SK-N-SH (cell line): ENCODE data around the gene AMDHD1. TPM values are rescaled to one million over a fixed set of nuclear protein-coding genes. Genes with fewer than 3 reads are reported as not detected.

ENCODE experiments used
- CTCF ChIA-PET: fragments of 300-600, 350-600 bp; formaldehyde crosslinking; extraction: SDS; loops from one replicate; lab custom pipeline; 2021; lab: Yijun Ruan, JAX
- POLR2A ChIA-PET: fragments of 350-600 bp; sonication (Branson Sonifier 250); formaldehyde crosslinking; extraction: SDS; loops from one replicate; lab custom pipeline; 2020; ENCODE audit warnings: antibody characterized with exemption, inconsistent platforms; lab: Yijun Ruan, JAX
- DNase-seq: peaks from one replicate; pipeline ENCODE4 v3.0.0; 2012
- H2AFZ ChIP-seq: fragments of 200-600 bp; sonication (generic); 2 replicates; pipeline ENCODE4 v1.8.1; 2016; ENCODE audit warnings: antibody characterized with exemption, mild to moderate bottlenecking, low read depth
- H3F3A ChIP-seq: fragments of 200-600 bp; sonication (generic); replicated peaks from 2 replicates; pipeline ENCODE3; 2016; ENCODE audit warnings: antibody characterized with exemption, mild to moderate bottlenecking; ENCODE audit not compliant: insufficient read depth
- H3K27ac ChIP-seq, 2 experiments: fragments of 200-500 bp in 1 of 2; fragments of 200-600 bp in 1 of 2; sonication (Bioruptor generic) in 1 of 2; sonication (generic), shearing (Covaris generic) in 1 of 2; 2 replicates each; pipeline versions ENCODE4 v1.5.1 to v1.6.1; 2014 to 2016; ENCODE audit warnings: low read depth in 2 of 2, inconsistent platforms in 1 of 2, low read length in 1 of 2, mild to moderate bottlenecking in 1 of 2, mixed read lengths in 1 of 2
- H3K27me3 ChIP-seq: fragments of 200-600 bp; sonication (generic), shearing (Covaris generic); 2 replicates; pipeline ENCODE4 v1.6.1; 2016; ENCODE audit warnings: mixed run types; ENCODE audit not compliant: insufficient read depth
- H3K36me3 ChIP-seq, 2 experiments: fragments of 200-500 bp in 1 of 2; fragments of 200-600 bp in 1 of 2; sonication (Bioruptor generic) in 1 of 2; sonication (generic) in 1 of 2; replicated peaks in 1 of 2; 2 replicates each; pipeline versions ENCODE3 to v1.5.1; 2014 to 2016; ENCODE audit warnings: low read length in 1 of 2, mild to moderate bottlenecking in 1 of 2; ENCODE audit not compliant: insufficient read depth in 2 of 2, control insufficient read depth in 1 of 2
- H3K4me1 ChIP-seq, 2 experiments: fragments of 200-500 bp in 1 of 2; fragments of 200-600 bp in 1 of 2; sonication (Bioruptor generic) in 1 of 2; sonication (generic), shearing (Covaris generic) in 1 of 2; 2 replicates each; pipeline versions ENCODE4 v1.5.1 to v1.6.1; 2014 to 2016; ENCODE audit warnings: low read depth in 1 of 2, low read length in 1 of 2, mixed run types in 1 of 2; ENCODE audit not compliant: insufficient read depth in 2 of 2, control insufficient read depth in 1 of 2
- H3K4me2 ChIP-seq: fragments of 200-600 bp; sonication (generic), shearing (Covaris generic); 2 replicates; pipeline ENCODE4 v1.6.1; 2017; ENCODE audit warnings: mixed run types
- H3K4me3 ChIP-seq, 2 experiments: fragments of 200-500 bp in 1 of 2; fragments of 200-600 bp in 1 of 2; sonication (Bioruptor generic) in 1 of 2; sonication (generic), shearing (Covaris generic) in 1 of 2; 2 replicates each; pipeline versions ENCODE4 v1.5.1 to v1.8.1; 2014 to 2016; ENCODE audit warnings: low read depth in 2 of 2, inconsistent platforms in 1 of 2, low read length in 1 of 2, mild to moderate bottlenecking in 1 of 2, mixed read lengths in 1 of 2, moderate library complexity in 1 of 2
- H3K79me2 ChIP-seq: fragments of 200-600 bp; sonication (generic); 2 replicates; pipeline ENCODE4 v1.8.1; 2017; ENCODE audit warnings: mild to moderate bottlenecking; ENCODE audit not compliant: insufficient read depth
- H3K9ac ChIP-seq: fragments of 200-600 bp; sonication (generic); 2 replicates; pipeline ENCODE4 v1.6.1; 2017; ENCODE audit warnings: mixed run types
- H3K9me2 ChIP-seq: fragments of 200-600 bp; sonication (generic); 2 replicates; pipeline ENCODE4 v1.6.1; 2017; ENCODE audit warnings: mixed run types
- H3K9me3 ChIP-seq: fragments of 200-600 bp; sonication (generic); 2 replicates; pipeline ENCODE4 v1.6.1; 2017; ENCODE audit warnings: mixed run types, mild to moderate bottlenecking, moderate library complexity
- H4K20me1 ChIP-seq: fragments of 200-600 bp; sonication (generic); 2 replicates; pipeline ENCODE4 v1.6.1; 2017; ENCODE audit warnings: mild to moderate bottlenecking, mixed run types; ENCODE audit not compliant: insufficient read depth
- CHD2 ChIP-seq: fragments of 150-350 bp; IDR thresholded peaks from 2 replicates; pipeline ENCODE4 v1.6.1; 2018; ENCODE audit warnings: low read length; ENCODE audit not compliant: partially characterized antibody
- ELF1 ChIP-seq: IDR thresholded peaks from 2 replicates; pipeline ENCODE4 v1.4.0; 2012
- EP300 ChIP-seq, 2 experiments: IDR thresholded peaks; 2 replicates each; pipeline versions ENCODE4 v1.4.0 to v1.6.1; 2012; ENCODE audit warnings: borderline replicate concordance in 1 of 2, low read depth in 1 of 2, low read length in 1 of 2
- EZH2phosphoT487 ChIP-seq: fragments of 200-600 bp; sonication (generic); IDR thresholded peaks from 2 replicates; pipeline ENCODE4 v1.6.1; 2017; ENCODE audit warnings: low read depth, mixed run types, mild to moderate bottlenecking, antibody characterized with exemption, moderate library complexity, borderline replicate concordance
- FOSL2 ChIP-seq: IDR thresholded peaks from 2 replicates; pipeline ENCODE4 v1.4.0; 2012; ENCODE audit warnings: low read depth, mild to moderate bottlenecking, moderate library complexity, borderline replicate concordance
- FOXJ3 ChIP-seq: sonication (generic); formaldehyde crosslinking; IDR thresholded peaks from 2 replicates; pipeline ENCODE4 v1.5.1; 2020; ENCODE audit warnings: mild to moderate bottlenecking, missing genetic modification reagents
- GABPA ChIP-seq: IDR thresholded peaks from 2 replicates; pipeline ENCODE4 v1.4.0; 2012; ENCODE audit warnings: low read depth, mild to moderate bottlenecking
- MEF2A ChIP-seq: IDR thresholded peaks from 2 replicates; pipeline ENCODE4 v1.4.0; 2012; ENCODE audit warnings: low read depth, borderline replicate concordance
- MXI1 ChIP-seq: IDR thresholded peaks from 2 replicates; pipeline ENCODE4 v1.6.1; 2012; ENCODE audit warnings: mild to moderate bottlenecking, low read depth, low read length, improper control_type of control experiment
- NFIC ChIP-seq: IDR thresholded peaks from 2 replicates; pipeline ENCODE4 v1.4.0; 2012; ENCODE audit warnings: borderline replicate concordance
- POLR2AphosphoS5 ChIP-seq: IDR thresholded peaks from 2 replicates; pipeline ENCODE4 v1.6.1; 2012; ENCODE audit warnings: low read depth, low read length
- RFX5 ChIP-seq: IDR thresholded peaks from 2 replicates; pipeline ENCODE4 v1.6.1; 2012; ENCODE audit warnings: mild to moderate bottlenecking, improper control_type of control experiment, low read length
- SMC3 ChIP-seq: IDR thresholded peaks from 2 replicates; pipeline ENCODE4 v1.6.1; 2012; ENCODE audit warnings: low read depth, low read length, improper control_type of control experiment
- TEAD4 ChIP-seq: IDR thresholded peaks from 2 replicates; pipeline ENCODE4 v1.4.0; 2012; ENCODE audit warnings: mild to moderate bottlenecking, borderline replicate concordance; ENCODE audit not compliant: insufficient read depth
- YY1 ChIP-seq: IDR thresholded peaks from 2 replicates; pipeline ENCODE4 v1.4.0; 2012; ENCODE audit warnings: low read depth, mild to moderate bottlenecking
- WGBS: methylation state at CpG from one replicate; pipeline ENCODE4 v1.1.6; 2017; ENCODE audit warnings: low lambda C conversion rate; 5-methylcytosine and 5-hydroxymethylcytosine counted together
- polyA plus RNA-seq, 3 experiments: library from polyadenylated mRNA; depleted of rRNA; stranded (reverse); fragments of >200 nt; gene quantifications; 2 replicates each; pipeline ENCODE4 v1.2.3, GENCODE V29; 2012
- TF ChIP-seq, protein P1 (sequence below): IDR thresholded peaks from 2 replicates; pipeline ENCODE4 v1.4.0; 2012; ENCODE audit warnings: low read depth, borderline replicate concordance
- TF ChIP-seq, protein P2 (sequence below): IDR thresholded peaks from 2 replicates; pipeline ENCODE4 v1.4.0; 2012; ENCODE audit warnings: low read depth, borderline replicate concordance
- TF ChIP-seq, protein P3 (sequence below): IDR thresholded peaks from 2 replicates; pipeline ENCODE4; 2012
- TF ChIP-seq, protein P4 (sequence below): IDR thresholded peaks from 2 replicates; pipeline ENCODE4 v1.6.1; 2012; ENCODE audit warnings: mild to moderate bottlenecking, low read depth, low read length, moderate library complexity
- TF ChIP-seq, protein P5 (sequence below): fragments of 200-600 bp; sonication (generic); IDR thresholded peaks from 2 replicates; pipeline ENCODE4 v1.6.1; 2017; ENCODE audit warnings: antibody characterized with exemption, mild to moderate bottlenecking, moderate library complexity

AMDHD1 gene
- polyA plus RNA-seq, 1 of the 3 experiments (the other 2 are of a cell fraction) = 0.07 TPM

DNA sequence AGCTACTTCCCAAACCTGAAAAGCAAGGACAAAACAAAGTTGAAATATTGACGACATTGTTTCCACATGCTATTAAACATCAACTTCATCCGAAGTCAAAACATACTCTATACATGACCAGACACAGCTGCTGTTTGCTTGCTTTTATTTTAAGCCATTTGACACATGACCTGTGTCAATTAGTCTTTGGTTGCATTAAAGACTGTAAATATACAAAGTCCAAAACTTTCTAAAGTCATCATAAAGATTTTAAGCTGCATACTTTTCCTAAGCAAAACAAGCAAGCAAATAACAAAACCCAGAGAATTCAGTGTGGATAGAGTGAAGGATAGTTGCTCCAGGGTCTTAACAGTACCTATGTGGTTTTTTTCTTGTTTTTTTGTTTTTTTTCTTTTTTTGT lies 31.2 kb downstream of the AMDHD1 start:
- Histone ChIP-seq H2AFZ (no peak overlapping the region), H3K4me3 (no peak overlapping the region), H3F3A (no peaks in the 10 kb centered on the region), H3K9ac (no peak overlapping the region), H3K79me2 (no peaks in the 10 kb centered on the region), H3K27me3 (no peaks in the 10 kb centered on the region; the same call in 1 of the 2 replicates), H3K36me3 (no peaks in the 10 kb centered on the region), H4K20me1 (no peaks in the 10 kb centered on the region), H3K4me1 (no peaks in the 10 kb centered on the region), H3K9me2 (no peaks in the 10 kb centered on the region), H3K9me3 (no peaks in the 10 kb centered on the region), H3K27ac (no peak overlapping the region), H3K4me2 (no peak overlapping the region)
- no peak for DNase-seq
- CTCF ChIA-PET = interaction anchor here (2.9 kb wide), 1 partner anchor 24 kb away, joined by 8 read pairs; no protein-coding TSS in a partner anchor
- 63% methylated on average over 2 of the region's 2 CpGs for WGBS
- TF ChIP-seq SMC3 (no peak), EZH2phosphoT487 (no peak), MEF2A (no peak), ELF1 (no peak), MXI1 (no peak), GABPA (no peak), FOSL2 (no peak), RFX5 (no peak), CHD2 (no peak), YY1 (no peak), EP300 (IDR thresholded peaks at IDR 0.05; ENCODE audit: borderline replicate concordance in 1 of 2, low read depth in 1 of 2, low read length in 1 of 2) (no peak), POLR2AphosphoS5 (no peak), FOXJ3 (CRISPR knock-in tag) (no peak), NFIC (no peak), TEAD4 (no peak)
- TF ChIP-seq, protein P1, sequence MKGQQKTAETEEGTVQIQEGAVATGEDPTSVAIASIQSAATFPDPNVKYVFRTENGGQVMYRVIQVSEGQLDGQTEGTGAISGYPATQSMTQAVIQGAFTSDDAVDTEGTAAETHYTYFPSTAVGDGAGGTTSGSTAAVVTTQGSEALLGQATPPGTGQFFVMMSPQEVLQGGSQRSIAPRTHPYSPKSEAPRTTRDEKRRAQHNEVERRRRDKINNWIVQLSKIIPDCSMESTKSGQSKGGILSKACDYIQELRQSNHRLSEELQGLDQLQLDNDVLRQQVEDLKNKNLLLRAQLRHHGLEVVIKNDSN = no peak
- TF ChIP-seq, protein P2, sequence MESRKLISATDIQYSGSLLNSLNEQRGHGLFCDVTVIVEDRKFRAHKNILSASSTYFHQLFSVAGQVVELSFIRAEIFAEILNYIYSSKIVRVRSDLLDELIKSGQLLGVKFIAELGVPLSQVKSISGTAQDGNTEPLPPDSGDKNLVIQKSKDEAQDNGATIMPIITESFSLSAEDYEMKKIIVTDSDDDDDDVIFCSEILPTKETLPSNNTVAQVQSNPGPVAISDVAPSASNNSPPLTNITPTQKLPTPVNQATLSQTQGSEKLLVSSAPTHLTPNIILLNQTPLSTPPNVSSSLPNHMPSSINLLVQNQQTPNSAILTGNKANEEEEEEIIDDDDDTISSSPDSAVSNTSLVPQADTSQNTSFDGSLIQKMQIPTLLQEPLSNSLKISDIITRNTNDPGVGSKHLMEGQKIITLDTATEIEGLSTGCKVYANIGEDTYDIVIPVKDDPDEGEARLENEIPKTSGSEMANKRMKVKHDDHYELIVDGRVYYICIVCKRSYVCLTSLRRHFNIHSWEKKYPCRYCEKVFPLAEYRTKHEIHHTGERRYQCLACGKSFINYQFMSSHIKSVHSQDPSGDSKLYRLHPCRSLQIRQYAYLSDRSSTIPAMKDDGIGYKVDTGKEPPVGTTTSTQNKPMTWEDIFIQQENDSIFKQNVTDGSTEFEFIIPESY = no peak
- TF ChIP-seq, protein P3, sequence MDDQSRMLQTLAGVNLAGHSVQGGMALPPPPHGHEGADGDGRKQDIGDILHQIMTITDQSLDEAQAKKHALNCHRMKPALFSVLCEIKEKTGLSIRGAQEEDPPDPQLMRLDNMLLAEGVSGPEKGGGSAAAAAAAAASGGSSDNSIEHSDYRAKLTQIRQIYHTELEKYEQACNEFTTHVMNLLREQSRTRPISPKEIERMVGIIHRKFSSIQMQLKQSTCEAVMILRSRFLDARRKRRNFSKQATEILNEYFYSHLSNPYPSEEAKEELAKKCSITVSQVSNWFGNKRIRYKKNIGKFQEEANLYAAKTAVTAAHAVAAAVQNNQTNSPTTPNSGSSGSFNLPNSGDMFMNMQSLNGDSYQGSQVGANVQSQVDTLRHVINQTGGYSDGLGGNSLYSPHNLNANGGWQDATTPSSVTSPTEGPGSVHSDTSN = no peak
- TF ChIP-seq, protein P4, sequence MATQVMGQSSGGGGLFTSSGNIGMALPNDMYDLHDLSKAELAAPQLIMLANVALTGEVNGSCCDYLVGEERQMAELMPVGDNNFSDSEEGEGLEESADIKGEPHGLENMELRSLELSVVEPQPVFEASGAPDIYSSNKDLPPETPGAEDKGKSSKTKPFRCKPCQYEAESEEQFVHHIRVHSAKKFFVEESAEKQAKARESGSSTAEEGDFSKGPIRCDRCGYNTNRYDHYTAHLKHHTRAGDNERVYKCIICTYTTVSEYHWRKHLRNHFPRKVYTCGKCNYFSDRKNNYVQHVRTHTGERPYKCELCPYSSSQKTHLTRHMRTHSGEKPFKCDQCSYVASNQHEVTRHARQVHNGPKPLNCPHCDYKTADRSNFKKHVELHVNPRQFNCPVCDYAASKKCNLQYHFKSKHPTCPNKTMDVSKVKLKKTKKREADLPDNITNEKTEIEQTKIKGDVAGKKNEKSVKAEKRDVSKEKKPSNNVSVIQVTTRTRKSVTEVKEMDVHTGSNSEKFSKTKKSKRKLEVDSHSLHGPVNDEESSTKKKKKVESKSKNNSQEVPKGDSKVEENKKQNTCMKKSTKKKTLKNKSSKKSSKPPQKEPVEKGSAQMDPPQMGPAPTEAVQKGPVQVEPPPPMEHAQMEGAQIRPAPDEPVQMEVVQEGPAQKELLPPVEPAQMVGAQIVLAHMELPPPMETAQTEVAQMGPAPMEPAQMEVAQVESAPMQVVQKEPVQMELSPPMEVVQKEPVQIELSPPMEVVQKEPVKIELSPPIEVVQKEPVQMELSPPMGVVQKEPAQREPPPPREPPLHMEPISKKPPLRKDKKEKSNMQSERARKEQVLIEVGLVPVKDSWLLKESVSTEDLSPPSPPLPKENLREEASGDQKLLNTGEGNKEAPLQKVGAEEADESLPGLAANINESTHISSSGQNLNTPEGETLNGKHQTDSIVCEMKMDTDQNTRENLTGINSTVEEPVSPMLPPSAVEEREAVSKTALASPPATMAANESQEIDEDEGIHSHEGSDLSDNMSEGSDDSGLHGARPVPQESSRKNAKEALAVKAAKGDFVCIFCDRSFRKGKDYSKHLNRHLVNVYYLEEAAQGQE = no peak
- TF ChIP-seq, protein P5, sequence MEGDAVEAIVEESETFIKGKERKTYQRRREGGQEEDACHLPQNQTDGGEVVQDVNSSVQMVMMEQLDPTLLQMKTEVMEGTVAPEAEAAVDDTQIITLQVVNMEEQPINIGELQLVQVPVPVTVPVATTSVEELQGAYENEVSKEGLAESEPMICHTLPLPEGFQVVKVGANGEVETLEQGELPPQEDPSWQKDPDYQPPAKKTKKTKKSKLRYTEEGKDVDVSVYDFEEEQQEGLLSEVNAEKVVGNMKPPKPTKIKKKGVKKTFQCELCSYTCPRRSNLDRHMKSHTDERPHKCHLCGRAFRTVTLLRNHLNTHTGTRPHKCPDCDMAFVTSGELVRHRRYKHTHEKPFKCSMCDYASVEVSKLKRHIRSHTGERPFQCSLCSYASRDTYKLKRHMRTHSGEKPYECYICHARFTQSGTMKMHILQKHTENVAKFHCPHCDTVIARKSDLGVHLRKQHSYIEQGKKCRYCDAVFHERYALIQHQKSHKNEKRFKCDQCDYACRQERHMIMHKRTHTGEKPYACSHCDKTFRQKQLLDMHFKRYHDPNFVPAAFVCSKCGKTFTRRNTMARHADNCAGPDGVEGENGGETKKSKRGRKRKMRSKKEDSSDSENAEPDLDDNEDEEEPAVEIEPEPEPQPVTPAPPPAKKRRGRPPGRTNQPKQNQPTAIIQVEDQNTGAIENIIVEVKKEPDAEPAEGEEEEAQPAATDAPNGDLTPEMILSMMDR = no peak
- POLR2A ChIA-PET = no interaction called here
